DOHH2 (cell line): ENCODE measurements around the gene TIMMDC1.

Experiments used
- H3F3A ChIP-seq: fragments of 200-600 bp; sonication (generic), shearing (Covaris generic); 2 replicates; pipeline ENCODE4 v1.6.0; 2016; ENCODE audit warnings: antibody characterized with exemption, mild to moderate bottlenecking; ENCODE audit not compliant: control insufficient read depth, insufficient read depth
- H3K27ac ChIP-seq: fragments of 200-600 bp; sonication (generic); 2 replicates; pipeline ENCODE4 v1.5.1; 2014; ENCODE audit warnings: low read depth, mild to moderate bottlenecking, low read length, moderate library complexity
- H3K27me3 ChIP-seq: fragments of 200-600 bp; sonication (generic); 2 replicates; pipeline ENCODE4 v1.6.1; 2014; ENCODE audit warnings: mild to moderate bottlenecking, low read length, mixed read lengths; ENCODE audit not compliant: control insufficient read depth
- H3K36me3 ChIP-seq: fragments of 200-600 bp; sonication (generic); 2 replicates; pipeline ENCODE4 v1.6.1; 2014; ENCODE audit warnings: mild to moderate bottlenecking, low read length, moderate library complexity, mixed read lengths; ENCODE audit not compliant: control insufficient read depth
- H3K4me1 ChIP-seq: fragments of 200-600 bp; sonication (generic); 2 replicates; pipeline ENCODE4 v1.6.1; 2014; ENCODE audit warnings: mild to moderate bottlenecking, low read length, mixed read lengths; ENCODE audit not compliant: control insufficient read depth
- H3K4me2 ChIP-seq: fragments of 200-600 bp; sonication (generic); 2 replicates; pipeline ENCODE4 v1.6.0; 2014; ENCODE audit warnings: mild to moderate bottlenecking, low read length, moderate library complexity
- H3K4me3 ChIP-seq: fragments of 200-600 bp; sonication (generic); 2 replicates; pipeline ENCODE4 v1.5.1; 2014; ENCODE audit warnings: mild to moderate bottlenecking, low read length, mixed read lengths
- H3K79me2 ChIP-seq: fragments of 200-600 bp; sonication (generic); 2 replicates; pipeline ENCODE4 v1.6.1; 2014; ENCODE audit warnings: mild to moderate bottlenecking, low read length, mixed read lengths; ENCODE audit not compliant: control insufficient read depth
- H3K9me2 ChIP-seq: fragments of 200-600 bp; sonication (generic); replicated peaks from 2 replicates; pipeline ENCODE4 v1.6.1; 2014; ENCODE audit warnings: mild to moderate bottlenecking, low read length, mixed read lengths; ENCODE audit not compliant: control insufficient read depth
- H3K9me3 ChIP-seq: fragments of 200-600 bp; sonication (generic); 2 replicates; pipeline ENCODE4 v1.6.1; 2014; ENCODE audit warnings: antibody characterized with exemption, low read length, mixed read lengths; ENCODE audit not compliant: control insufficient read depth, insufficient read depth
- H4K20me1 ChIP-seq: fragments of 200-600 bp; sonication (generic); 2 replicates; pipeline ENCODE4 v1.6.0; 2014; ENCODE audit warnings: low read depth, mild to moderate bottlenecking, antibody characterized with exemption, low read length, moderate library complexity; ENCODE audit not compliant: control insufficient read depth, insufficient read depth
- CTCF ChIP-seq: fragments of 200-600 bp; sonication (generic); IDR thresholded peaks from one replicate; pipeline ENCODE4 v1.5.1; 2014; ENCODE audit warnings: antibody characterized with exemption, mild to moderate bottlenecking, low read depth, low read length; ENCODE audit not compliant: poor library complexity, severe bottlenecking
- EZH2phosphoT487 ChIP-seq: fragments of 200-600 bp; sonication (generic); IDR thresholded peaks from 2 replicates; pipeline ENCODE4 v1.6.1; 2017; ENCODE audit warnings: borderline replicate concordance, mild to moderate bottlenecking, antibody characterized with exemption, low read length, moderate library complexity, mixed read lengths

Gene TIMMDC1

GRCh38 chr3:119553823-119554415 is 55.6 kb downstream of the TIMMDC1 start:
- peak overlapping the region; percentile 76 for H3K4me2 ChIP-seq
- no peaks in the 10 kb centered on the region for H3K9me3 ChIP-seq
- no peaks in the 10 kb centered on the region for H3K9me2 ChIP-seq
- H3K36me3 ChIP-seq, result peaks cover 36% of the 10 kb centered on the region
- H3K4me1 ChIP-seq, result peaks cover 97% of the 10 kb centered on the region
- peak overlapping the region; percentile 21 for H3K4me3 ChIP-seq
- no peaks in the 10 kb centered on the region for H3F3A ChIP-seq
- no peak for TF ChIP-seq EZH2phosphoT487
- TF ChIP-seq CTCF, result no peak
- H4K20me1 ChIP-seq, result no peaks in the 10 kb centered on the region
- no peaks in the 10 kb centered on the region for H3K27me3 ChIP-seq
- no peak overlapping the region for H3K27ac ChIP-seq
- peaks cover 9% of the 10 kb centered on the region for H3K79me2 ChIP-seq

- H3K4me1 ChIP-seq, result peaks cover 96% of the 10 kb centered on the region
- no peaks in the 10 kb centered on the region for H3F3A ChIP-seq
- no peaks in the 10 kb centered on the region for H3K9me2 ChIP-seq
- H3K36me3 ChIP-seq, result peaks cover 31% of the 10 kb centered on the region
- peak overlapping the region; percentile 21 for H3K4me3 ChIP-seq
- H3K27ac ChIP-seq, result no peak overlapping the region
- no peaks in the 10 kb centered on the region for H3K9me3 ChIP-seq
- TF ChIP-seq EZH2phosphoT487, result no peak
- no peak for TF ChIP-seq CTCF
- peaks cover 12% of the 10 kb centered on the region for H3K79me2 ChIP-seq
- peak overlapping the region; percentile 76 for H3K4me2 ChIP-seq
- no peaks in the 10 kb centered on the region for H3K27me3 ChIP-seq
- H4K20me1 ChIP-seq, result no peaks in the 10 kb centered on the region
Measured at GRCh38 chr3:119555309-119555735, 57.0 kb downstream of the TIMMDC1 start.

GRCh38 chr3:119555929-119556328 is 57.6 kb downstream of the TIMMDC1 start:
- TF ChIP-seq EZH2phosphoT487 (no peak), CTCF (no peak)

More at GRCh38 chr3:119555929-119556328, 57.6 kb downstream of the TIMMDC1 start:
- peaks cover 12% of the 10 kb centered on the region for H3K79me2 ChIP-seq
- peak overlapping the region; percentile 21 for H3K4me3 ChIP-seq
- H3K4me2 ChIP-seq, result peak overlapping the region; percentile 76
- no peaks in the 10 kb centered on the region for H3K27me3 ChIP-seq
- no peaks in the 10 kb centered on the region for H3F3A ChIP-seq
- peaks cover 90% of the 10 kb centered on the region for H3K4me1 ChIP-seq
- no peaks in the 10 kb centered on the region for H3K9me2 ChIP-seq
- H3K36me3 ChIP-seq, result peaks cover 31% of the 10 kb centered on the region
- H3K9me3 ChIP-seq, result no peaks in the 10 kb centered on the region
- H3K27ac ChIP-seq, result no peak overlapping the region
- H4K20me1 ChIP-seq, result no peaks in the 10 kb centered on the region
